ENCODE measurements around the gene EBI3. TPM values are rescaled to one million over a fixed set of nuclear protein-coding genes. Genes with fewer than 3 reads are reported as not detected.

EBI3 gene
- total RNA-seq, 1 donor from 2014 or later: not detected

Other genes starting within 250 kb of the EBI3 start
- 3,028 and 3,054 TPM in 2 replicates for gene EEF2, start 244.1 kb upstream of the EBI3 start, total RNA-seq
- gene PIAS4, start 221.8 kb upstream of the EBI3 start, total RNA-seq: 55.3 and 56.3 TPM in 2 replicates
- gene ZBTB7A, start 162.6 kb upstream of the EBI3 start, total RNA-seq: 18.4 and 19.1 TPM in 2 replicates
- gene MAP2K2, start 105.4 kb upstream of the EBI3 start, total RNA-seq: 149 and 154 TPM in 2 replicates
- gene CREB3L3, start 75.9 kb upstream of the EBI3 start, total RNA-seq: 2.4 and 2.9 TPM in 2 replicates
- 33.2 and 35.1 TPM in 2 replicates for gene SIRT6, start 47.0 kb upstream of the EBI3 start, total RNA-seq
- gene ANKRD24, start 46.8 kb upstream of the EBI3 start, total RNA-seq: 0.89 and 1.6 TPM in 2 replicates
- gene YJU2, start 17.6 kb downstream of the EBI3 start, total RNA-seq: 22.4 and 23.9 TPM in 2 replicates
- 0.74 and 0.82 TPM in 2 replicates for gene SHD, start 49.7 kb downstream of the EBI3 start, total RNA-seq
- not detected in 2 replicates for gene TMIGD2, start 72.9 kb downstream of the EBI3 start, total RNA-seq
- gene FSD1, start 75.1 kb downstream of the EBI3 start, total RNA-seq: 22.2 and 25.1 TPM in 2 replicates
- 35.6 and 41.0 TPM in 2 replicates for gene STAP2, start 109.3 kb downstream of the EBI3 start, total RNA-seq
- 62.2 and 64.2 TPM in 2 replicates for gene MPND, start 114.0 kb downstream of the EBI3 start, total RNA-seq
- gene SH3GL1, start 171.0 kb downstream of the EBI3 start, total RNA-seq: 55.6 and 61.6 TPM in 2 replicates
- 41.8 and 48.2 TPM in 2 replicates for gene CHAF1A, start 173.1 kb downstream of the EBI3 start, total RNA-seq
- gene UBXN6, start 228.3 kb downstream of the EBI3 start, total RNA-seq: 57.2 and 61.8 TPM in 2 replicates
- 92.6 and 94.2 TPM in 2 replicates for gene HDGFL2, start 242.8 kb downstream of the EBI3 start, total RNA-seq